Loucy (cell line): ENCODE results near the gene XPO5.

Experiments
- EZH2phosphoT487 ChIP-seq: fragments of 200-600 bp; IDR thresholded peaks from 2 replicates; pipeline ENCODE4 v1.6.1; 2018; ENCODE audit warnings: antibody characterized with exemption, mild to moderate bottlenecking, moderate library complexity, borderline replicate concordance
- TF ChIP-seq, protein P1 (sequence below): fragments of 200-600 bp; sonication (generic); conservative IDR thresholded peaks from 2 replicates; pipeline ENCODE4 v1.5.1; 2014; ENCODE audit warnings: mild to moderate bottlenecking, antibody characterized with exemption, low read length

DNA sequence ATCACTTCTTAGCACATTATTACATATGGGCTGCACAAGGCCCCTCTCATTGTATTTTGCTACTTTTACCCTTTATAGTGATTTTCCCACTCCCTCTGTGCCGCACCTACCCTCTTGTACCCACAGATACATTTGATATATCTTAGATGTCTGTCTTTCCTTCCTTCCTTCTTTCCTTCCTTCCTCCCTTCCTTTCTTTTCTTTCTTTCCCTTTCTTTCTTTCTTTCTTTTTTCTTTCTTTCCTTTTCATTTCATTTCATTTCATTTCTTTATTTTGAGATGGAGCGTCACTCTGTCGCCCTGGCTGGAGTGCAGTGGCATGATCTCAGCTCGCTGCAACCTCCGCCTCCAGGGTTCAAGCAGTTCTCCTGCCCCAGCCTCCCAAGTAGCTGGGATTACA is 12.4 kb upstream of the XPO5 start:
- TF ChIP-seq, protein P1, sequence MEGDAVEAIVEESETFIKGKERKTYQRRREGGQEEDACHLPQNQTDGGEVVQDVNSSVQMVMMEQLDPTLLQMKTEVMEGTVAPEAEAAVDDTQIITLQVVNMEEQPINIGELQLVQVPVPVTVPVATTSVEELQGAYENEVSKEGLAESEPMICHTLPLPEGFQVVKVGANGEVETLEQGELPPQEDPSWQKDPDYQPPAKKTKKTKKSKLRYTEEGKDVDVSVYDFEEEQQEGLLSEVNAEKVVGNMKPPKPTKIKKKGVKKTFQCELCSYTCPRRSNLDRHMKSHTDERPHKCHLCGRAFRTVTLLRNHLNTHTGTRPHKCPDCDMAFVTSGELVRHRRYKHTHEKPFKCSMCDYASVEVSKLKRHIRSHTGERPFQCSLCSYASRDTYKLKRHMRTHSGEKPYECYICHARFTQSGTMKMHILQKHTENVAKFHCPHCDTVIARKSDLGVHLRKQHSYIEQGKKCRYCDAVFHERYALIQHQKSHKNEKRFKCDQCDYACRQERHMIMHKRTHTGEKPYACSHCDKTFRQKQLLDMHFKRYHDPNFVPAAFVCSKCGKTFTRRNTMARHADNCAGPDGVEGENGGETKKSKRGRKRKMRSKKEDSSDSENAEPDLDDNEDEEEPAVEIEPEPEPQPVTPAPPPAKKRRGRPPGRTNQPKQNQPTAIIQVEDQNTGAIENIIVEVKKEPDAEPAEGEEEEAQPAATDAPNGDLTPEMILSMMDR, result no peak
- no peak for TF ChIP-seq EZH2phosphoT487
